HepG2 (cell line): ENCODE data around the gene CPT1A. TPM values are rescaled to one million over a fixed set of nuclear protein-coding genes. Genes with fewer than 3 reads are reported as not detected.

Source experiments
- ATAC-seq: fragments of 200-7000 bp; cut with Tn5 transposase; 3 replicates; pipeline ENCODE4 v1.9.1; 2020; ENCODE audit warnings: mild to moderate bottlenecking, moderate library complexity
- BruUV-seq: library from RNA; stranded (reverse); fragments of 400-500 nt; replicated peaks from 2 replicates; lab custom pipeline; 2021; lab: Mats Ljungman, UMichigan
- CTCF ChIA-PET: fragments of 300-600 bp; formaldehyde crosslinking; extraction: SDS; loops from one replicate; lab custom pipeline; 2021; ENCODE audit warnings: low total read pairs, inconsistent platforms, low intra/inter-chr PET ratio; lab: Yijun Ruan, JAX
- POLR2A ChIA-PET: fragments of 350-600 bp; sonication (Branson Sonifier 250); formaldehyde crosslinking; loops from one replicate; lab custom pipeline; 2020; ENCODE audit warnings: antibody characterized with exemption, inconsistent platforms; lab: Yijun Ruan, JAX
- DNase-seq: peaks from one replicate; pipeline ENCODE4 v3.0.0-alpha.2; 2015; ENCODE audit warnings: low spot score
- FAIRE-seq: peaks from 3 replicates; lab custom pipeline; 2011; peaks lifted over from hg19 to GRCh38; lab: Jason Lieb, UNC
- H2AFZ ChIP-seq: one replicate; pipeline ENCODE4 v1.6.1; 2011; ENCODE audit warnings: low read length, inconsistent platforms
- H3K27ac ChIP-seq: fragments of 300-600 bp; 3 replicates; pipeline ENCODE4 v1.8.0; 2011; ENCODE audit warnings: mixed run types, mild to moderate bottlenecking, mixed read lengths, low read length, inconsistent platforms; ENCODE audit not compliant: insufficient read depth; ENCODE audit errors: extremely low read length
- H3K27me3 ChIP-seq, 2 experiments: fragments of 200-600 bp in 1 of 2; 2 replicates in 1 of 2; 3 replicates in 1 of 2; pipeline versions ENCODE4 v1.6.0 to v1.8.0; 2011; ENCODE audit warnings: low read length in 2 of 2, mild to moderate bottlenecking in 2 of 2, moderate library complexity in 2 of 2, inconsistent platforms in 1 of 2; ENCODE audit not compliant: insufficient read depth in 2 of 2, control insufficient read depth in 1 of 2
- H3K36me3 ChIP-seq, 2 experiments: fragments of 200-600 bp in 1 of 2; replicated peaks in 1 of 2; 2 replicates in 1 of 2; 3 replicates in 1 of 2; pipeline versions ENCODE4 v1.5.1 to v1.8.0; 2011; ENCODE audit warnings: low read length in 2 of 2, inconsistent platforms in 1 of 2; ENCODE audit not compliant: insufficient read depth in 2 of 2, control insufficient read depth in 1 of 2
- H3K4me1 ChIP-seq: 2 replicates; pipeline ENCODE4 v1.5.1; 2012; ENCODE audit warnings: low read length, inconsistent platforms; ENCODE audit not compliant: insufficient read depth
- H3K4me2 ChIP-seq: 2 replicates; pipeline ENCODE4 v1.6.0; 2011; ENCODE audit warnings: low read depth, low read length, inconsistent platforms
- H3K4me3 ChIP-seq, 3 experiments: fragments of 200-600 bp in 1 of 3; sonication (generic), shearing (Covaris generic) in 1 of 3; replicated peaks in 1 of 3; 2 replicates each; pipeline ENCODE4 v1.5.1; 2011 to 2016; ENCODE audit warnings: low read length in 3 of 3, inconsistent platforms in 2 of 3, low read depth in 2 of 3, mild to moderate bottlenecking in 2 of 3, control low read depth in 1 of 3, mixed read lengths in 1 of 3; ENCODE audit not compliant: insufficient read depth in 1 of 3
- H3K79me2 ChIP-seq: one replicate; pipeline ENCODE4 v1.6.1; 2011; ENCODE audit warnings: low read length, inconsistent platforms; ENCODE audit not compliant: insufficient read depth
- H3K9ac ChIP-seq: 2 replicates; pipeline ENCODE4 v1.6.0; 2011; ENCODE audit warnings: mild to moderate bottlenecking, low read depth, low read length, inconsistent platforms; ENCODE audit not compliant: insufficient read depth
- H3K9me3 ChIP-seq: 2 replicates; pipeline ENCODE4 v1.5.1; 2012; ENCODE audit warnings: mild to moderate bottlenecking, low read length
- H4K20me1 ChIP-seq: 2 replicates; pipeline ENCODE4 v1.6.0; 2011; ENCODE audit warnings: inconsistent platforms, mild to moderate bottlenecking, low read length, moderate library complexity; ENCODE audit not compliant: insufficient read depth
- CEBPB ChIP-seq: IDR thresholded peaks from 2 replicates; pipeline ENCODE4 v1.6.1; 2011; ENCODE audit warnings: low read depth, low read length, improper control_type of control experiment, borderline replicate concordance
- FOSL1 ChIP-seq: sonication (generic); formaldehyde crosslinking; IDR thresholded peaks from 2 replicates; pipeline ENCODE4 v1.9.0; 2021; ENCODE audit warnings: missing genetic modification reagents, borderline replicate concordance
- FOXO1 ChIP-seq: sonication (generic); formaldehyde crosslinking; IDR thresholded peaks from 2 replicates; pipeline ENCODE4 v1.4.0; 2020; ENCODE audit warnings: missing genetic modification reagents
- KDM5B ChIP-seq: sonication (generic); formaldehyde crosslinking; IDR thresholded peaks from 2 replicates; pipeline ENCODE4 v1.4.0; 2020; ENCODE audit warnings: missing genetic modification reagents, mild to moderate bottlenecking, borderline replicate concordance
- KLF13 ChIP-seq: sonication (generic); formaldehyde crosslinking; IDR thresholded peaks from 2 replicates; pipeline ENCODE4 v1.4.0; 2020; ENCODE audit warnings: mild to moderate bottlenecking, missing genetic modification reagents
- WGBS: methylation state at CpG from one replicate; pipeline ENCODE4 v1.1.6; 2017; ENCODE audit warnings: low lambda C conversion rate; 5-methylcytosine and 5-hydroxymethylcytosine counted together
- in situ Hi-C: cut with HindIII; loops from 2 replicates; pipeline ENCODE4 v1.10.0; 2017; ENCODE audit warnings: low pct_unique_long_range_greater_than_20kb; ENCODE audit not compliant: extremely low pct_ligation_motif_present
- intact Hi-C: fragments of 100-400 bp; cut with micrococcal nuclease; formaldehyde crosslinking; loops from one replicate; pipeline ENCODE4 v1.10.0; 2022; ENCODE audit not compliant: unreplicated experiment
- polyA plus RNA-seq, 8 experiments: library from polyadenylated mRNA; depleted of rRNA in 3 of 8; stranded (reverse) in 7 of 8; unstranded in 1 of 8; fragments of >200 nt; fragmentation: Illumina TruSeq in 4 of 8; extraction: Trizol in 4 of 8; gene quantifications; 2 replicates each; pipeline versions ENCODE4 v1.2.1 to v1.2.3, GENCODE V29; 2011 to 2016; ENCODE audit warnings: low read depth in 4 of 8, missing spikeins in 1 of 8, mixed read lengths in 1 of 8; ENCODE audit not compliant: insufficient read depth in 1 of 8
- total RNA-seq, 5 experiments: library from RNA; depleted of rRNA; stranded (reverse); fragments of >200 nt; fragmentation: Illumina TruSeq; extraction: Trizol; gene quantifications; 2 replicates each; pipeline ENCODE4 v1.2.3, GENCODE V29; 2016; ENCODE audit warnings: low read depth in 1 of 5
- TF ChIP-seq, protein P1 (sequence below): sonication (generic); formaldehyde crosslinking; IDR thresholded peaks from 2 replicates; pipeline ENCODE4 v1.9.0; 2021; ENCODE audit warnings: missing genetic modification reagents, borderline replicate concordance
- TF ChIP-seq, protein P2 (sequence below): sonication (generic); formaldehyde crosslinking; IDR thresholded peaks from 2 replicates; pipeline ENCODE4 v1.5.0; 2020; ENCODE audit warnings: missing genetic modification reagents, mild to moderate bottlenecking, borderline replicate concordance

The CPT1A gene
- total and polyA plus RNA-seq, 2 of the 13 experiments (the other 11 are each of a cell fraction or from before 2014, with no cell fraction given) = 7.0 to 7.1 TPM

DNA sequence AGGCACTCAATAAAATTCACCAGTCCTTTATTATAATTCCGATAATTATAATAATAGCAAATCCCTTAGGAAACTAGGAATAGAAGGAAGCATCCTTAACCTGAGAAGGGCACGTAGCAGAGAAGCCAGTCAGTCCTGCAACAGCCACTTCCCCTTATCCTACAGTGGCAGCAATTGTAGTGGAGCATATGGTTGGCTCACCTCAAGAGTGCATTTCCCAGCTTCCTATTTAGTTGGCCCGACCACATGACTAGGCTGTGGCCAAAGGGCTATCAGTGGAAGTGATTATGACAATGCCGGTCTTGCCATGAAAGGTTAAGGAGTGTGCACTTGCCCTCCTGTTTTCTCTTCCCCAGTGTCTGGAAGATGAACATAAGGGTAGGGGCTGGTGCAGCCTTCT, 117.4 kb downstream of the CPT1A start (continued):
- TF ChIP-seq, protein P1, sequence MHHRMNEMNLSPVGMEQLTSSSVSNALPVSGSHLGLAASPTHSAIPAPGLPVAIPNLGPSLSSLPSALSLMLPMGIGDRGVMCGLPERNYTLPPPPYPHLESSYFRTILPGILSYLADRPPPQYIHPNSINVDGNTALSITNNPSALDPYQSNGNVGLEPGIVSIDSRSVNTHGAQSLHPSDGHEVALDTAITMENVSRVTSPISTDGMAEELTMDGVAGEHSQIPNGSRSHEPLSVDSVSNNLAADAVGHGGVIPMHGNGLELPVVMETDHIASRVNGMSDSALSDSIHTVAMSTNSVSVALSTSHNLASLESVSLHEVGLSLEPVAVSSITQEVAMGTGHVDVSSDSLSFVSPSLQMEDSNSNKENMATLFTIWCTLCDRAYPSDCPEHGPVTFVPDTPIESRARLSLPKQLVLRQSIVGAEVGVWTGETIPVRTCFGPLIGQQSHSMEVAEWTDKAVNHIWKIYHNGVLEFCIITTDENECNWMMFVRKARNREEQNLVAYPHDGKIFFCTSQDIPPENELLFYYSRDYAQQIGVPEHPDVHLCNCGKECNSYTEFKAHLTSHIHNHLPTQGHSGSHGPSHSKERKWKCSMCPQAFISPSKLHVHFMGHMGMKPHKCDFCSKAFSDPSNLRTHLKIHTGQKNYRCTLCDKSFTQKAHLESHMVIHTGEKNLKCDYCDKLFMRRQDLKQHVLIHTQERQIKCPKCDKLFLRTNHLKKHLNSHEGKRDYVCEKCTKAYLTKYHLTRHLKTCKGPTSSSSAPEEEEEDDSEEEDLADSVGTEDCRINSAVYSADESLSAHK (CRISPR knock-in tag) = no peak
- TF ChIP-seq FOSL1 (CRISPR knock-in tag) = no peak
- no peak for TF ChIP-seq KDM5B (CRISPR knock-in tag)
- no peak for TF ChIP-seq FOXO1 (CRISPR knock-in tag)
- TF ChIP-seq, protein P2, sequence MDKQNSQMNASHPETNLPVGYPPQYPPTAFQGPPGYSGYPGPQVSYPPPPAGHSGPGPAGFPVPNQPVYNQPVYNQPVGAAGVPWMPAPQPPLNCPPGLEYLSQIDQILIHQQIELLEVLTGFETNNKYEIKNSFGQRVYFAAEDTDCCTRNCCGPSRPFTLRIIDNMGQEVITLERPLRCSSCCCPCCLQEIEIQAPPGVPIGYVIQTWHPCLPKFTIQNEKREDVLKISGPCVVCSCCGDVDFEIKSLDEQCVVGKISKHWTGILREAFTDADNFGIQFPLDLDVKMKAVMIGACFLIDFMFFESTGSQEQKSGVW (CRISPR knock-in tag) = no peak

DNA sequence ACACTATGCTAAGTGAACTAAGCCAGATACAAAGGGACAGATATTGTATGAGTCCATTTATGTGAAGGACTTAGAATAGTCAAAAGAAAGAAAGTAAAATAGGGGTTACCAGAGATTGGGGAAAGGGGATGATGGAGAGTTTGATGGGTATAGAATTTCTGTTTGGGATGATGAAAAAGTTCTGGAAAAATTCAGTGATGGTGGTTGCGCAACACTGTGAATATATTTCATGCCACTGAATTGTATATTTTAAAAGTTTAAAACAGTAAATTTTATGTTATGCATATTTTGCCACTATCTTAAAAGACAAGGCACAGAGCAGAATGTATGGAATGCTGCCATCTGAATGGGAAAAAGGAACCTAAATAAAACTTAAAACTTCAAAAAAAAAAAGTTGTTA, 119.6 kb downstream of the CPT1A start:
- no peak for FAIRE-seq
- H3K4me2 ChIP-seq = no peak overlapping the region
- no peak overlapping the region for H3K4me3 ChIP-seq
- POLR2A ChIA-PET = no interaction called here
- H4K20me1 ChIP-seq = 0 out of 2 replicates have a peak, but pooled peaks cover 2% of the 10 kb centered on the region
- TF ChIP-seq CEBPB = peak; percentile 88
- TF ChIP-seq KLF13 (CRISPR knock-in tag) = no peak
- TF ChIP-seq, all 625 proteins: peak for 1
- DNase-seq = no peak
- in situ Hi-C loops (no loop called here), intact Hi-C loops (no loop called here)
- Histone ChIP-seq H3K27me3 (peaks cover 2 to 6% of the 10 kb centered on the region in 2 experiments; a peak in 3 of 5 replicates), H2AFZ (no peak overlapping the region), H3K27ac (no peak overlapping the region), H3K79me2 (no peaks in the 10 kb centered on the region), H3K9me3 (0 out of 2 replicates have a peak, but pooled peaks cover 7% of the 10 kb centered on the region), H3K4me1 (no peaks in the 10 kb centered on the region), H3K36me3 (no peaks in the 10 kb centered on the region), H3K9ac (no peak overlapping the region)
- no TSS peak for BruUV-seq
- no peak for ATAC-seq
- WGBS = 100% methylated on average over 1 of the region's 1 CpG
- CTCF ChIA-PET = no interaction called here
